HepG2 (cell line): Measurements from ENCODE around the gene LAMA5. TPM values are rescaled to one million over a fixed set of nuclear protein-coding genes. Genes with fewer than 3 reads are reported as not detected.
A peak's percentile ranks its signal among the peaks of the same experiment; 100 is the strongest.

ENCODE experiments used
- CEBPB ChIP-seq: IDR thresholded peaks from 2 replicates; pipeline ENCODE4 v1.6.1; 2011; ENCODE audit warnings: low read depth, low read length, improper control_type of control experiment, borderline replicate concordance
- CENPT ChIP-seq: sonication (generic); formaldehyde crosslinking; IDR thresholded peaks from 2 replicates; pipeline ENCODE4 v1.8.0; 2022; ENCODE audit warnings: low read depth, mild to moderate bottlenecking, moderate library complexity, missing genetic modification reagents
- CSRNP2 ChIP-seq: sonication (generic); formaldehyde crosslinking; conservative IDR thresholded peaks from 2 replicates; pipeline ENCODE4 v1.8.0; 2022; ENCODE audit warnings: low read depth, missing genetic modification reagents
- DMTF1 ChIP-seq: sonication (generic); formaldehyde crosslinking; IDR thresholded peaks from 2 replicates; pipeline ENCODE4 v1.4.0; 2020; ENCODE audit warnings: mild to moderate bottlenecking, missing genetic modification reagents
- ETV6 ChIP-seq: sonication (generic); formaldehyde crosslinking; conservative IDR thresholded peaks from 2 replicates; pipeline ENCODE4 v1.4.0; 2020; ENCODE audit warnings: missing genetic modification reagents
- IRF1 ChIP-seq: sonication (generic); formaldehyde crosslinking; IDR thresholded peaks from 2 replicates; pipeline ENCODE4 v1.4.0; 2020; ENCODE audit warnings: low read depth, mild to moderate bottlenecking, missing genetic modification reagents
- JARID2 ChIP-seq: sonication (generic); formaldehyde crosslinking; IDR thresholded peaks from 2 replicates; pipeline ENCODE4 v1.8.1; 2023; ENCODE audit warnings: missing genetic modification reagents, inconsistent platforms; ENCODE audit not compliant: insufficient replicate concordance
- KDM3A ChIP-seq: IDR thresholded peaks from 2 replicates; pipeline ENCODE4 v1.6.1; 2018; ENCODE audit warnings: low read depth, missing compliant biosample characterization
- MEIS2 ChIP-seq: sonication (generic); formaldehyde crosslinking; IDR thresholded peaks from 2 replicates; pipeline ENCODE4 v1.9.0; 2021; ENCODE audit warnings: mild to moderate bottlenecking, missing genetic modification reagents
- MLX ChIP-seq: IDR thresholded peaks from 2 replicates; pipeline ENCODE4 v1.6.1; 2016
- MXD1 ChIP-seq: sonication (generic); formaldehyde crosslinking; IDR thresholded peaks from 2 replicates; pipeline ENCODE4 v1.4.0; 2020; ENCODE audit warnings: mild to moderate bottlenecking, missing genetic modification reagents
- SAP130 ChIP-seq: IDR thresholded peaks from 2 replicates; pipeline ENCODE4 v1.6.1; 2016; ENCODE audit warnings: low read depth
- TBP ChIP-seq: sonication (generic); formaldehyde crosslinking; IDR thresholded peaks from 2 replicates; pipeline ENCODE4 v1.5.0; 2020; ENCODE audit warnings: missing genetic modification reagents
- TP53 ChIP-seq: sonication (generic); formaldehyde crosslinking; conservative IDR thresholded peaks from 2 replicates; pipeline ENCODE4 v1.4.0; 2020; ENCODE audit warnings: missing genetic modification reagents
- ZNF274 ChIP-seq: sonication (generic); formaldehyde crosslinking; IDR thresholded peaks from 2 replicates; pipeline ENCODE4 v1.5.1; 2020; ENCODE audit warnings: mild to moderate bottlenecking, missing genetic modification reagents
- ZNF687 ChIP-seq: sonication (generic); formaldehyde crosslinking; IDR thresholded peaks from 2 replicates; pipeline ENCODE4 v1.5.1; 2020; ENCODE audit warnings: mild to moderate bottlenecking, missing genetic modification reagents, moderate library complexity
- ZNF75D ChIP-seq: sonication (generic); formaldehyde crosslinking; IDR thresholded peaks from 2 replicates; pipeline ENCODE4 v1.8.1; 2023; ENCODE audit warnings: missing genetic modification reagents, mild to moderate bottlenecking, borderline replicate concordance
- ZNF841 ChIP-seq: sonication (generic); formaldehyde crosslinking; IDR thresholded peaks from 2 replicates; pipeline ENCODE4 v1.8.1; 2023; ENCODE audit warnings: missing genetic modification reagents, borderline replicate concordance
- polyA plus RNA-seq, 8 experiments: library from polyadenylated mRNA; depleted of rRNA in 3 of 8; stranded (reverse) in 7 of 8; unstranded in 1 of 8; fragments of >200 nt; fragmentation: Illumina TruSeq in 4 of 8; extraction: Trizol in 4 of 8; gene quantifications; 2 replicates each; pipeline versions ENCODE4 v1.2.1 to v1.2.3, GENCODE V29; 2011 to 2016; ENCODE audit warnings: low read depth in 4 of 8, missing spikeins in 1 of 8, mixed read lengths in 1 of 8; ENCODE audit not compliant: insufficient read depth in 1 of 8
- total RNA-seq, 5 experiments: library from RNA; depleted of rRNA; stranded (reverse); fragments of >200 nt; fragmentation: Illumina TruSeq; extraction: Trizol; gene quantifications; 2 replicates each; pipeline ENCODE4 v1.2.3, GENCODE V29; 2016; ENCODE audit warnings: low read depth in 1 of 5

LAMA5 gene
- total and polyA plus RNA-seq, 2 of the 13 experiments (the other 11 are each of a cell fraction or from before 2014, with no cell fraction given) = 21.0 to 44.7 TPM

- TF ChIP-seq ETV6 = 0 out of 2 replicates have a peak, but pooled peaks have one; percentile 22
- no peak for TF ChIP-seq CSRNP2 (CRISPR knock-in tag)
- TF ChIP-seq MXD1 (CRISPR knock-in tag) = 0 out of 2 replicates have a peak, but pooled peaks have one; percentile 40
- no peak for TF ChIP-seq TP53
- TF ChIP-seq JARID2 (CRISPR knock-in tag) = no peak
- TF ChIP-seq CEBPB = no peak
- TF ChIP-seq DMTF1 (CRISPR knock-in tag) = no peak
- peak; percentile 14; the same call in 1 of the 2 replicates for TF ChIP-seq ZNF687
- no peak for TF ChIP-seq MEIS2 (CRISPR knock-in tag)
- peak; percentile 16; the same call in 1 of the 2 replicates for TF ChIP-seq CENPT (CRISPR knock-in tag)
- TF ChIP-seq TBP (CRISPR knock-in tag) = no peak
- TF ChIP-seq ZNF841 (CRISPR knock-in tag) = no peak
- 0 out of 2 replicates have a peak, but pooled peaks have one; percentile 17 for TF ChIP-seq SAP130 (CRISPR knock-in tag)
- TF ChIP-seq KDM3A (CRISPR knock-in tag) = 0 out of 2 replicates have a peak, but pooled peaks have one; percentile 1
- 0 out of 2 replicates have a peak, but pooled peaks have one; percentile 53 for TF ChIP-seq MLX (CRISPR knock-in tag)
- TF ChIP-seq ZNF274 (CRISPR knock-in tag) = peak; percentile 24; the same call in 1 of the 2 replicates
- no peak for TF ChIP-seq IRF1 (CRISPR knock-in tag)
- no peak for TF ChIP-seq ZNF75D (CRISPR knock-in tag)
Measured at GRCh38 chr20:62296724-62297448, 70.2 kb downstream of the LAMA5 start (continued).
